HG02973 (cell line): ENCODE results near the gene ELFN2.

Source experiments
- ATAC-seq: cut with Tn5 transposase; IDR thresholded peaks from one replicate; pipeline ENCODE4 v1.9.1; 2021; ENCODE audit warnings: moderate library complexity; ENCODE audit not compliant: unreplicated experiment

The ELFN2 gene

GRCh38 chr22:37428649-37429586, 1.6 kb upstream of the ELFN2 start:
- no peak for ATAC-seq

- ATAC-seq, result no peak
These were observed 694 bp upstream of the ELFN2 start for GRCh38 chr22:37427711-37428635.

GRCh38 chr22:37426706-37427134, 559 bp downstream of the ELFN2 start:
- ATAC-seq, result no peak

GRCh38 chr22:37425800-37426705, 1.2 kb downstream of the ELFN2 start:
- no peak for ATAC-seq

GRCh38 chr22:37425369-37425768, 1.9 kb downstream of the ELFN2 start:
- no peak for ATAC-seq

GRCh38 chr22:37423283-37423682, 4.0 kb downstream of the ELFN2 start:
- no peak for ATAC-seq

- no peak for ATAC-seq
These were observed 5.8 kb downstream of the ELFN2 start for GRCh38 chr22:37421468-37421877.

- ATAC-seq, result no peak
These were observed 6.4 kb downstream of the ELFN2 start for GRCh38 chr22:37420686-37421467.

- ATAC-seq, result no peak
These were observed 7.2 kb downstream of the ELFN2 start for GRCh38 chr22:37419969-37420685.

GRCh38 chr22:37419370-37419968, 7.8 kb downstream of the ELFN2 start:
- no peak for ATAC-seq

GRCh38 chr22:37418627-37419369, 8.5 kb downstream of the ELFN2 start:
- no peak for ATAC-seq

- ATAC-seq, result no peak
These were observed 9.5 kb downstream of the ELFN2 start for GRCh38 chr22:37417677-37418348.

- ATAC-seq, result no peak
These were observed 10.0 kb downstream of the ELFN2 start for GRCh38 chr22:37417264-37417663.

- no peak for ATAC-seq
These were observed 10.5 kb downstream of the ELFN2 start for GRCh38 chr22:37416827-37417226.

GRCh38 chr22:37416389-37416788, 10.9 kb downstream of the ELFN2 start:
- ATAC-seq, result no peak

- no peak for ATAC-seq
These were observed 12.1 kb downstream of the ELFN2 start for GRCh38 chr22:37415210-37415609.

- ATAC-seq, result no peak
These were observed 13.0 kb downstream of the ELFN2 start for GRCh38 chr22:37414288-37414687.
